HG03108 (cell line): Measurements from ENCODE around the gene TFAP2B.

ENCODE experiments used
- ATAC-seq: cut with Tn5 transposase; IDR thresholded peaks from one replicate; pipeline ENCODE4 v1.9.1; 2021; ENCODE audit warnings: moderate library complexity; ENCODE audit not compliant: unreplicated experiment

The TFAP2B gene

GRCh38 chr6:50823094-50823920, 4.6 kb downstream of the TFAP2B start:
- ATAC-seq, result no peak

GRCh38 chr6:50824552-50824951, 5.9 kb downstream of the TFAP2B start:
- no peak for ATAC-seq

GRCh38 chr6:50825375-50826036, 6.8 kb downstream of the TFAP2B start:
- no peak for ATAC-seq

GRCh38 chr6:50826037-50826761, 7.5 kb downstream of the TFAP2B start:
- no peak for ATAC-seq

GRCh38 chr6:50826803-50827202, 8.1 kb downstream of the TFAP2B start:
- ATAC-seq, result no peak

GRCh38 chr6:50829049-50829448, 10.4 kb downstream of the TFAP2B start:
- ATAC-seq, result no peak

- no peak for ATAC-seq
These were observed 11.3 kb downstream of the TFAP2B start for GRCh38 chr6:50829898-50830444.

- ATAC-seq, result no peak
These were observed 12.5 kb downstream of the TFAP2B start for GRCh38 chr6:50831186-50831585.

- ATAC-seq, result no peak
These were observed 14.2 kb downstream of the TFAP2B start for GRCh38 chr6:50832912-50833311.

- ATAC-seq, result no peak
These were observed 16.3 kb downstream of the TFAP2B start for GRCh38 chr6:50834929-50835410.

- no peak for ATAC-seq
These were observed 17.6 kb downstream of the TFAP2B start for GRCh38 chr6:50836231-50836630.

GRCh38 chr6:50837589-50838445, 19.1 kb downstream of the TFAP2B start:
- ATAC-seq, result no peak

- no peak for ATAC-seq
These were observed 21.6 kb downstream of the TFAP2B start for GRCh38 chr6:50840112-50840810.

GRCh38 chr6:50840811-50841192, 22.1 kb downstream of the TFAP2B start:
- ATAC-seq, result no peak

GRCh38 chr6:50842446-50842845, 23.8 kb downstream of the TFAP2B start:
- ATAC-seq, result no peak

- no peak for ATAC-seq
These were observed 24.3 kb downstream of the TFAP2B start for GRCh38 chr6:50842861-50843384.

- no peak for ATAC-seq
These were observed 25.2 kb downstream of the TFAP2B start for GRCh38 chr6:50843842-50844241.

- no peak for ATAC-seq
These were observed 26.9 kb downstream of the TFAP2B start for GRCh38 chr6:50845499-50846143.
